Measurements from ENCODE around the gene NUP42.

DNA sequence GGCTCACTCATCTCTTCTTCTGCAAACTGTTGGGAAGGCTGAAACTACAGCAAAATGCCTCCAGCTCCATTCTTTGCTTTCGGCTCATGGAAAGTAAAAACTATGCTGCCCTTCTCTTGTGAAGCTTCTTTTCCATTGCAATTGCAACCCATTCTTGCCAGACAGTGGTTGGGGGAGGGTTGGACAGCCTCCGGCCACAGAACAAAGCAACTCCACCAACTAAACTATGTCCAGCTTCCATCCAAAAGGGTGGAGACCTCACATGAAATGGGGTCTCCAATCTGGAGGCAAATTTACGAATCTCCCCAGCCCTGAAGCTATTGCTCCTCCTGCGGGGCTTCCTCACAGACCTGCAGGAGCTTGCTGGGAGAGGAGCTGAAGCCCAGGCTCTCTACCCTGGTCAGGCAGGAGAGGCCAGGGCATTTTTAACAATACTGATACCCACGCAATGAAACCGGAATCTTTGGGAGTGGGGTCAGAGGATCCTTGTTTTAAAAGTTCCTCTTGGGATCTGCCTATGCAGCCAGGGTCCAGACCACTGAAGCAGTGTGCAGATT lies 65.3 kb downstream of the NUP42 start:
- TF ChIP-seq, protein P1, sequence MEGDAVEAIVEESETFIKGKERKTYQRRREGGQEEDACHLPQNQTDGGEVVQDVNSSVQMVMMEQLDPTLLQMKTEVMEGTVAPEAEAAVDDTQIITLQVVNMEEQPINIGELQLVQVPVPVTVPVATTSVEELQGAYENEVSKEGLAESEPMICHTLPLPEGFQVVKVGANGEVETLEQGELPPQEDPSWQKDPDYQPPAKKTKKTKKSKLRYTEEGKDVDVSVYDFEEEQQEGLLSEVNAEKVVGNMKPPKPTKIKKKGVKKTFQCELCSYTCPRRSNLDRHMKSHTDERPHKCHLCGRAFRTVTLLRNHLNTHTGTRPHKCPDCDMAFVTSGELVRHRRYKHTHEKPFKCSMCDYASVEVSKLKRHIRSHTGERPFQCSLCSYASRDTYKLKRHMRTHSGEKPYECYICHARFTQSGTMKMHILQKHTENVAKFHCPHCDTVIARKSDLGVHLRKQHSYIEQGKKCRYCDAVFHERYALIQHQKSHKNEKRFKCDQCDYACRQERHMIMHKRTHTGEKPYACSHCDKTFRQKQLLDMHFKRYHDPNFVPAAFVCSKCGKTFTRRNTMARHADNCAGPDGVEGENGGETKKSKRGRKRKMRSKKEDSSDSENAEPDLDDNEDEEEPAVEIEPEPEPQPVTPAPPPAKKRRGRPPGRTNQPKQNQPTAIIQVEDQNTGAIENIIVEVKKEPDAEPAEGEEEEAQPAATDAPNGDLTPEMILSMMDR (IDR thresholded peaks at IDR 0.05) = no peak
- no peak for TF ChIP-seq EZH2phosphoT487 (IDR thresholded peaks at IDR 0.05)
